HL-60 (cell line): ENCODE measurements around the gene SLC4A8.

ENCODE experiments used
- CTCF ChIP-seq: IDR thresholded peaks from one replicate; pipeline ENCODE4 v1.5.1; 2011; ENCODE audit warnings: low read length, control low read depth, inconsistent platforms; ENCODE audit not compliant: insufficient read depth
- GABPA ChIP-seq: IDR thresholded peaks from 2 replicates; pipeline ENCODE4 v1.6.1; 2012; ENCODE audit warnings: low read depth
- POLR2AphosphoS5 ChIP-seq: IDR thresholded peaks from 2 replicates; pipeline ENCODE4 v1.6.1; 2012; ENCODE audit warnings: low read depth
- REST ChIP-seq: IDR thresholded peaks from 2 replicates; pipeline ENCODE4 v1.6.1; 2012; ENCODE audit warnings: low read depth; ENCODE audit not compliant: insufficient replicate concordance
- SPI1 ChIP-seq: IDR thresholded peaks from 2 replicates; pipeline ENCODE4 v1.6.1; 2012; ENCODE audit warnings: low read depth, mild to moderate bottlenecking, borderline replicate concordance

- TF ChIP-seq CTCF = no peak
- no peak for TF ChIP-seq POLR2AphosphoS5
- TF ChIP-seq REST = no peak
- TF ChIP-seq GABPA = no peak
- no peak for TF ChIP-seq SPI1
Observed at GRCh38 chr12:51517316-51517715, 92.7 kb downstream of the SLC4A8 start.
